Measurements from ENCODE around the gene ZNF417. TPM values are rescaled to one million over a fixed set of nuclear protein-coding genes. Genes with fewer than 3 reads are reported as not detected.

Gene ZNF417
- total RNA-seq, 6 experiments from 2014 or later: 6.8 to 10.3 (median 9.0) TPM

DNA sequence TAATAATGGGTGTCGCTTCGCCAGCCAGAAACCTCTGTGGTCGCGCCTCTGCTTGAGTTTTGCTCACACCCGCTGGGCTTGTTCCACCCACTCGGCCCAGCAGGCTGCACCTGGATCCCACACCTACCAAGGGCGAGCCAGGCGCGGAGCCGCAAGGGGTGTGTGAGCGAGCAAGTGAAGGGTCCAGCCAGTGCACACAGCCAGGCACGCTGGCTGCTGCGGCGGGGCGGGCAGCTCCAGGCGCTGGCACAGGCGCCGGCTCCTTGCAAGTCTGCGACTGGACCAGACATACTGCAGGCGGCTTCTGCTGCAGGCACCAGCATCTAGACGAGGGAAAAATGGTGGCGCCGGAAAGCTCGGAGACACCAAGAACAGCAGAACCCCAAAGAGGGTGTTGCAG, 32.9 kb upstream of the ZNF417 start:
- DNase-seq: no peak
- Mint-ChIP-seq H3K9me3 (peaks cover 60% of the 10 kb centered on the region), H3K27ac (no peak overlapping the region), H3K27me3 (ENCODE audit: insufficient read depth) (no peaks in the 10 kb centered on the region; the same call in 1 of the 2 replicates), H3K4me3 (no peak overlapping the region), H3K4me1 (ENCODE audit: low read depth) (peaks cover 13% of the 10 kb centered on the region), H3K36me3 (ENCODE audit: low read depth) (peaks cover 35% of the 10 kb centered on the region)
- TF ChIP-seq, protein P1, sequence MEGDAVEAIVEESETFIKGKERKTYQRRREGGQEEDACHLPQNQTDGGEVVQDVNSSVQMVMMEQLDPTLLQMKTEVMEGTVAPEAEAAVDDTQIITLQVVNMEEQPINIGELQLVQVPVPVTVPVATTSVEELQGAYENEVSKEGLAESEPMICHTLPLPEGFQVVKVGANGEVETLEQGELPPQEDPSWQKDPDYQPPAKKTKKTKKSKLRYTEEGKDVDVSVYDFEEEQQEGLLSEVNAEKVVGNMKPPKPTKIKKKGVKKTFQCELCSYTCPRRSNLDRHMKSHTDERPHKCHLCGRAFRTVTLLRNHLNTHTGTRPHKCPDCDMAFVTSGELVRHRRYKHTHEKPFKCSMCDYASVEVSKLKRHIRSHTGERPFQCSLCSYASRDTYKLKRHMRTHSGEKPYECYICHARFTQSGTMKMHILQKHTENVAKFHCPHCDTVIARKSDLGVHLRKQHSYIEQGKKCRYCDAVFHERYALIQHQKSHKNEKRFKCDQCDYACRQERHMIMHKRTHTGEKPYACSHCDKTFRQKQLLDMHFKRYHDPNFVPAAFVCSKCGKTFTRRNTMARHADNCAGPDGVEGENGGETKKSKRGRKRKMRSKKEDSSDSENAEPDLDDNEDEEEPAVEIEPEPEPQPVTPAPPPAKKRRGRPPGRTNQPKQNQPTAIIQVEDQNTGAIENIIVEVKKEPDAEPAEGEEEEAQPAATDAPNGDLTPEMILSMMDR (IDR thresholded peaks at IDR 0.05): no peak

DNA sequence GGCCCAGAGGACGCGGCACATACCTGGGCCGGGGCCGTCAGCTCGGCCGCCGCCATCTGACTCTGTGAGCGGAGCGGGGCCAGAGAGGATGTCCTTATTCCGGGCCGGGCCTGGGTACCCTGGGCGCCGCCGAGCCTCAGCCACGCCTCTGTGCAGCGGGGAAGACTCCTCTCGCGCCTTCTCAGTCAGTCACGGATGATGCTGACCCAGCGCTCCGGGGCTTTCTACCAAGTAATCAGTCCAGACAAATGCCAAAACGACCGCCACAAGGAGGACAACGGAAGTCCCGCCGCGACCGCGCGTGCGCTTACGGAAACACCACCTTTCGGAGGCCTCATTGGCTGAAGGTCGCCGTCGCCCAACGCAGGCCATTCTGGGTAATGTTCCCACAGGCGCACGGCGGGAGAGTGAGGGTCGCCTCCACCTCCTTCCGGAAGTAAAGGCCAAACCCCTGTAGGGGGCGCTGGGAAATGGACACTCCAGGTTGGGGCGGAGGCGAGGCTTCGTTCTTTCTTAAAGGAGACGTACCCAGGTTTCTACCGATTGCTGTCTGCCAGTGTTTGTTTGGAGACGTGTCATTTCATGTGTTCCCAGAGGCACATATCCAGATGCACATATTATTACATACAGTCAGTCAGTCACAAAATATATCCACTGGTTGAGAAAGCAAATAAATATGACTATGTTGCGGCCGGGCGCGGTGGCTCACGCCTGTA, 31.2 kb upstream of the ZNF417 start, which contains the start of gene ZNF256:
Gene ZNF256, minus strand, starts transcription at position 288 of the 716 bp plus-strand sequence. Its CDS starts 232 bp downstream, at position 56.
- H3K27ac Mint-ChIP-seq: peak within 1 kb of the TSS; percentile 88

DNA sequence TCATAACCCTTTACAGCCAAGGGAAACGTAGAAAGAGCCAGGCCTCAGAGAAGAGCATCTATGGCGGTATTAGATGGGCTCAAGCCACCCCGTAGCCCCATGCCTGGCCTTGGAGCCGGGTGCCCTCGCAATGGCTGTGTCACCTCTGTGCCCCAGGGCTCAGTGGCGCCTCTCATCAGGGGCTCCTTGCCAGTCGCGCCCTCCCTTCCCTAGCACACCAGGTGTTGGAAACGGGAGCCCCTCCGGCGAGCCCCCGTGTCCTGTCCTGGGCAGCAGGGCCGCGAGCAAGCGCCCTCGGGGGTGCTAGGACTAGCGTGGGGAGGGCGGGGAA, 30.7 kb upstream of the ZNF417 start:
- Mint-ChIP-seq H3K4me3 (peak overlapping the region; percentile 95), H3K27ac (peak overlapping the region; percentile 88; the same call in 1 of the 2 replicates), H3K36me3 (ENCODE audit: low read depth) (peaks cover 57% of the 10 kb centered on the region), H3K27me3 (ENCODE audit: insufficient read depth) (no peaks in the 10 kb centered on the region; the same call in 1 of the 2 replicates), H3K4me1 (ENCODE audit: low read depth) (peaks cover 13% of the 10 kb centered on the region), H3K9me3 (peaks cover 67% of the 10 kb centered on the region)
- TF ChIP-seq, protein P1 (IDR thresholded peaks at IDR 0.05): no peak
- no peak for DNase-seq

More for the DNA sequence above, 31.2 kb upstream of the ZNF417 start, which contains the start of gene ZNF256:
- TF ChIP-seq, protein P1 (IDR thresholded peaks at IDR 0.05): peak; percentile 80
- peaks cover 13% of the 10 kb centered on the region for H3K4me1 Mint-ChIP-seq (ENCODE audit: low read depth)
- peak within 1 kb of the TSS; percentile 95 for H3K4me3 Mint-ChIP-seq
- H3K36me3 Mint-ChIP-seq (ENCODE audit: low read depth): peaks cover 52% of the 10 kb centered on the region
- peak; percentile 89 for DNase-seq
- H3K9me3 Mint-ChIP-seq: peaks cover 62% of the 10 kb centered on the region
- no peaks in the 10 kb centered on the region; the same call in 1 of the 2 replicates for H3K27me3 Mint-ChIP-seq (ENCODE audit: insufficient read depth)

DNA sequence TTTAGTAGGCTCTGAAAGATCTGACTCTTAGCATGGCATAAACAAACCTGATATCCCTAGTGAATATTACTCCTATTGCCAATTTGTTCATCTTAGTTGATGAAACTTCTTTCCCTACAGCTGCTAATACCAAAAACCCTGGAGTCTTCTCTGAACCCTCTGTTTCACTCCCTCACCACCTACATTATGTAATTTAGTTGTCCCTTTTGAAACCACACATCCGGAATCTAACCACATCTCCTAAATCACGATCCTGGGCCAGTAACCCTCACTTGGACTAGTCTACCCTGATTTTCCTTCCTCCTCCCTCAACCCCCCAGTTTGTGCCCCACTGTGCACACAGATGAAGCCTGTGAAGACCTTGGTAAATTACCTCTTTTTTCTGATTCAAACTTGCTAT, 29.9 kb upstream of the ZNF417 start:
- H3K4me3 Mint-ChIP-seq: peak overlapping the region; percentile 95
- H3K36me3 Mint-ChIP-seq (ENCODE audit: low read depth): peaks cover 61% of the 10 kb centered on the region
- TF ChIP-seq, protein P1 (IDR thresholded peaks at IDR 0.05): no peak
- no peaks in the 10 kb centered on the region; the same call in 1 of the 2 replicates for H3K27me3 Mint-ChIP-seq (ENCODE audit: insufficient read depth)
- no peak overlapping the region for H3K27ac Mint-ChIP-seq
- H3K4me1 Mint-ChIP-seq (ENCODE audit: low read depth): peaks cover 13% of the 10 kb centered on the region
- DNase-seq: no peak
- H3K9me3 Mint-ChIP-seq: peaks cover 70% of the 10 kb centered on the region

DNA sequence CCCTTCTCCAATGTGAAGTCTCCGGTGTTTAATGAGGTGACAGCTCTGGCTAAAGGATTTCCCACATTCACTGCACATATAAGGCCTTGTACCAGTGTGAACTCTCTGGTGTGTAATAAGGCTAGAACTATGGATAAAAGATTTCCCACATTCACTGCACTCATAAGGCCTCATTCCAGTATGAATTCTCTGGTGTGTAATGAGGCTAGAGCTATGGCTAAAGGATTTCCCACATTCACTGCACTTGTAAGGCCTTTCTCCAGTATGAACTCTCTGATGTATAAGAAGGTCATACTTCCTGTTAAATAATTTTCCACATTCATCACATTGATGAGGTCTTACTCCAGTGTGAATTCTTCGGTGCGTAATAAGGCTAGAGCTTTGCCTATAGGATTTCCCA, 25.2 kb upstream of the ZNF417 start:
- Mint-ChIP-seq H3K27ac (no peak overlapping the region), H3K27me3 (ENCODE audit: insufficient read depth) (no peaks in the 10 kb centered on the region; the same call in 1 of the 2 replicates), H3K36me3 (ENCODE audit: low read depth) (peaks cover 85% of the 10 kb centered on the region)

More for the DNA sequence above, 25.2 kb upstream of the ZNF417 start:
- Mint-ChIP-seq H3K4me3 (no peak overlapping the region), H3K9me3 (peaks cover 90% of the 10 kb centered on the region), H3K4me1 (ENCODE audit: low read depth) (peaks cover 9% of the 10 kb centered on the region)
- DNase-seq: no peak
- TF ChIP-seq, protein P1 (IDR thresholded peaks at IDR 0.05): no peak

Measured in HFFc6 (cell line).